Activated CD8-positive, alpha-beta memory T cell treated with anti-CD3 and anti-CD28 coated beads, Interleukin-2, amount 50 U/mL, for 24 hours (primary cell): Measurements from ENCODE around the gene THAP5.

ENCODE experiments used
- DNase-seq: peaks from one replicate; pipeline ENCODE4 v3.0.0-alpha.2; 2020; ENCODE audit errors: extremely low read depth

The THAP5 gene

GRCh38 chr7:108569381-108570145 lies at the start of gene THAP5, which contains the start of gene DNAJB9:
Gene THAP5 (minus strand): TSS chr7:108569706. CDS start chr7:108569569, 137 bp downstream.
Gene DNAJB9 (plus strand): TSS chr7:108569874. CDS start chr7:108571727, 1,853 bp downstream.
- peak; percentile 99 for DNase-seq

- no peak for DNase-seq
Measured at GRCh38 chr7:108618056-108618455, 48.5 kb upstream of the THAP5 start.

- no peak for DNase-seq
Measured at GRCh38 chr7:108614896-108615295, 45.4 kb upstream of the THAP5 start.

GRCh38 chr7:108613949-108614381 lies 44.5 kb upstream of the THAP5 start:
- DNase-seq = no peak

- DNase-seq = no peak
Measured at GRCh38 chr7:108613147-108613948, 43.8 kb upstream of the THAP5 start.

- DNase-seq = no peak
Measured at GRCh38 chr7:108611268-108611667, 41.8 kb upstream of the THAP5 start.

GRCh38 chr7:108609643-108610042 lies 40.1 kb upstream of the THAP5 start:
- DNase-seq = no peak

GRCh38 chr7:108605559-108606201 lies 36.2 kb upstream of the THAP5 start:
- DNase-seq = no peak

GRCh38 chr7:108604307-108605077 lies 35.0 kb upstream of the THAP5 start:
- no peak for DNase-seq

GRCh38 chr7:108603656-108604306 lies 34.3 kb upstream of the THAP5 start:
- DNase-seq = no peak

- DNase-seq = no peak
Measured at GRCh38 chr7:108600399-108600798, 30.9 kb upstream of the THAP5 start.

GRCh38 chr7:108598914-108599580 lies 29.5 kb upstream of the THAP5 start:
- DNase-seq = no peak

- DNase-seq = no peak
Measured at GRCh38 chr7:108598153-108598552, 28.6 kb upstream of the THAP5 start.

- DNase-seq = no peak
Measured at GRCh38 chr7:108596560-108596959, 27.1 kb upstream of the THAP5 start.

- DNase-seq = no peak
Measured at GRCh38 chr7:108592646-108593201, 23.2 kb upstream of the THAP5 start.

GRCh38 chr7:108590606-108591005 lies 21.1 kb upstream of the THAP5 start:
- DNase-seq = no peak

GRCh38 chr7:108589874-108590273 lies 20.4 kb upstream of the THAP5 start:
- no peak for DNase-seq

- no peak for DNase-seq
Measured at GRCh38 chr7:108589199-108589598, 19.7 kb upstream of the THAP5 start.

- DNase-seq = no peak
Measured at GRCh38 chr7:108586274-108586710, 16.8 kb upstream of the THAP5 start.

- DNase-seq = no peak
Measured at GRCh38 chr7:108585843-108586242, 16.3 kb upstream of the THAP5 start.
